K562 (cell line): ENCODE results near the gene GPR83. TPM values are rescaled to one million over a fixed set of nuclear protein-coding genes. Genes with fewer than 3 reads are reported as not detected.

ENCODE experiments used
- ATAC-seq: fragments of 200-7000 bp; cut with Tn5 transposase; 3 replicates; pipeline ENCODE4 v1.9.1; 2020; ENCODE audit warnings: moderate library complexity
- BruUV-seq: library from RNA; stranded (reverse); fragments of 400-500 nt; replicated peaks from 2 replicates; lab custom pipeline; 2021; lab: Mats Ljungman, UMichigan
- CTCF ChIA-PET: fragments of 300-600 bp; formaldehyde crosslinking; extraction: SDS; loops from one replicate; lab custom pipeline; 2021; ENCODE audit warnings: low intra/inter-chr PET ratio; lab: Yijun Ruan, JAX
- POLR2A ChIA-PET: fragments of 300-600, 350-650 bp; sonication (Branson Sonifier 250); formaldehyde crosslinking; extraction: SDS; loops from one replicate; lab custom pipeline; 2021; ENCODE audit warnings: antibody characterized with exemption, inconsistent platforms; lab: Yijun Ruan, JAX
- DNase-seq, 4 experiments: peaks; one replicate each; pipeline versions ENCODE4 v3.0.0 to v3.0.0-alpha.2; 2011 to 2018; ENCODE audit warnings: low spot score in 3 of 4, mixed read lengths in 3 of 4; ENCODE audit errors: extremely low read depth in 1 of 4
- FAIRE-seq: peaks from 2 replicates; lab custom pipeline; 2011; peaks lifted over from hg19 to GRCh38; lab: Jason Lieb, UNC
- H2AFZ ChIP-seq: 2 replicates; pipeline ENCODE4 v1.6.0; 2011; ENCODE audit warnings: low read depth, low read length, control low read depth, inconsistent platforms
- H3K27ac ChIP-seq: fragments of 200-600 bp; 3 replicates; pipeline ENCODE4 v1.8.0; 2011; ENCODE audit warnings: low read depth, mild to moderate bottlenecking, control low read depth, inconsistent platforms, low read length, moderate library complexity, mixed read lengths; ENCODE audit errors: extremely low read depth
- H3K27me3 ChIP-seq, 2 experiments: fragments of 300-600 bp in 1 of 2; 2 replicates in 1 of 2; 3 replicates in 1 of 2; pipeline versions ENCODE4 v1.6.0 to v1.8.0; 2011; ENCODE audit warnings: inconsistent platforms in 2 of 2, low read length in 2 of 2, mild to moderate bottlenecking in 1 of 2, mixed read lengths in 1 of 2, moderate library complexity in 1 of 2; ENCODE audit not compliant: control insufficient read depth in 2 of 2, insufficient read depth in 2 of 2
- H3K36me3 ChIP-seq: fragments of 300-600 bp; 3 replicates; pipeline ENCODE4 v1.8.0; 2011; ENCODE audit warnings: mild to moderate bottlenecking, low read length, inconsistent platforms; ENCODE audit not compliant: control insufficient read depth, insufficient read depth
- H3K4me1 ChIP-seq, 2 experiments: fragments of 200-600 bp in 1 of 2; replicated peaks in 1 of 2; 2 replicates in 1 of 2; 3 replicates in 1 of 2; pipeline versions ENCODE4 v1.5.1 to v1.8.0; 2011; ENCODE audit warnings: inconsistent platforms in 2 of 2, low read length in 2 of 2, mild to moderate bottlenecking in 1 of 2, mixed read lengths in 1 of 2, moderate library complexity in 1 of 2; ENCODE audit not compliant: control insufficient read depth in 2 of 2, insufficient read depth in 2 of 2
- H3K4me2 ChIP-seq: 2 replicates; pipeline ENCODE4 v1.6.1; 2011; ENCODE audit warnings: low read length, control low read depth, inconsistent platforms, mixed read lengths; ENCODE audit not compliant: insufficient read depth
- H3K4me3 ChIP-seq: fragments of 200-600 bp; sonication (generic), shearing (Covaris generic); 2 replicates; pipeline ENCODE4 v1.5.1; 2016; ENCODE audit warnings: control low read depth, inconsistent platforms
- H3K79me2 ChIP-seq: fragments of 200-600 bp; 3 replicates; pipeline ENCODE4 v1.8.0; 2011; ENCODE audit warnings: low read length, inconsistent platforms; ENCODE audit not compliant: control insufficient read depth, insufficient read depth
- H3K9ac ChIP-seq, 2 experiments: 2 replicates each; pipeline versions ENCODE4 v1.6.0 to v1.6.1; 2011; ENCODE audit warnings: low read depth in 2 of 2, low read length in 2 of 2, control low read depth in 1 of 2, inconsistent platforms in 1 of 2, mild to moderate bottlenecking in 1 of 2, mixed read lengths in 1 of 2; ENCODE audit not compliant: insufficient read depth in 1 of 2
- H3K9me1 ChIP-seq: one replicate; pipeline ENCODE4 v1.6.0; 2011; ENCODE audit warnings: inconsistent platforms, mild to moderate bottlenecking, low read length, moderate library complexity; ENCODE audit not compliant: control insufficient read depth, insufficient read depth
- H3K9me3 ChIP-seq: replicated peaks from 2 replicates; pipeline ENCODE4 v1.5.1; 2011; ENCODE audit warnings: low read depth, low read length, inconsistent platforms; ENCODE audit not compliant: control insufficient read depth, insufficient read depth
- H4K20me1 ChIP-seq: replicated peaks from 2 replicates; pipeline ENCODE4 v1.6.1; 2011; ENCODE audit warnings: low read length, inconsistent platforms, mixed read lengths; ENCODE audit not compliant: control insufficient read depth, insufficient read depth
- CTBP1 ChIP-seq: fragments of 450-650 bp; IDR thresholded peaks from 2 replicates; pipeline ENCODE4 v1.6.1; 2016; ENCODE audit warnings: borderline replicate concordance
- HDAC3 ChIP-seq: fragments of 450-650 bp; IDR thresholded peaks from 2 replicates; pipeline ENCODE4 v1.6.1; 2018; ENCODE audit warnings: borderline replicate concordance, mild to moderate bottlenecking, moderate library complexity; ENCODE audit not compliant: partially characterized antibody
- KAT8 ChIP-seq: fragments of 450-650 bp; IDR thresholded peaks from 2 replicates; pipeline ENCODE4 v1.6.1; 2016; ENCODE audit warnings: low read depth, mild to moderate bottlenecking
- KLF13 ChIP-seq: fragments of 450-650 bp; IDR thresholded peaks from 2 replicates; pipeline ENCODE4 v1.6.1; 2016; ENCODE audit warnings: missing genetic modification characterization, low read depth, mild to moderate bottlenecking, missing compliant biosample characterization, moderate library complexity, borderline replicate concordance
- NCOA4 ChIP-seq: fragments of 450-650 bp; IDR thresholded peaks from 2 replicates; pipeline ENCODE4 v1.6.1; 2018; ENCODE audit warnings: mild to moderate bottlenecking; ENCODE audit not compliant: partially characterized antibody
- PHB ChIP-seq: fragments of 250-450 bp; sonication (Bioruptor Pico); IDR thresholded peaks from 2 replicates; pipeline ENCODE4 v1.5.0; 2021
- ZNF124 ChIP-seq: sonication (generic); formaldehyde crosslinking; IDR thresholded peaks from 2 replicates; pipeline ENCODE4 v1.8.1; 2022; ENCODE audit warnings: missing genetic modification reagents
- ZSCAN29 ChIP-seq: fragments of 450-650 bp; IDR thresholded peaks from 2 replicates; pipeline ENCODE4 v1.6.1; 2017
- in situ Hi-C: fragments of 300-500 bp; cut with MboI; formaldehyde crosslinking; loops from 4 replicates; pipeline ENCODE4 v1.15.0; 2018; ENCODE audit warnings: inconsistent platforms, mixed read lengths
- intact Hi-C: fragments of 100-400 bp; cut with micrococcal nuclease; formaldehyde crosslinking; loops from 2 replicates; pipeline ENCODE4 v1.14.2; 2022
- polyA plus RNA-seq, 8 experiments: library from polyadenylated mRNA; depleted of rRNA in 4 of 8; stranded (reverse) in 5 of 8; unstranded in 3 of 8; fragments of >200 nt; fragmentation: Nextera tagmentation in 2 of 8; fragmentation: Illumina TruSeq in 1 of 8; extraction: Ambion mirVana in 2 of 8; extraction: Trizol in 1 of 8; gene quantifications; 2 replicates each; pipeline versions ENCODE4 v1.2.1 to v1.2.3, GENCODE V29; 2011 to 2014; ENCODE audit warnings: inconsistent platforms in 1 of 8, missing spikeins in 1 of 8
- total RNA-seq, 7 experiments: library from RNA; depleted of rRNA in 6 of 7; stranded (reverse); fragments of >200 nt in 6 of 7; fragmentation: Illumina TruSeq in 2 of 7; extraction: Trizol in 2 of 7; gene quantifications; 2 replicates each; pipeline versions ENCODE4 v1.2.1 to v1.2.3, GENCODE V29; 2011 to 2021; ENCODE audit warnings: low replicate concordance in 1 of 7
- TF ChIP-seq, protein P1 (sequence below): fragments of 250-450 bp; sonication (Bioruptor Pico); IDR thresholded peaks from 2 replicates; pipeline ENCODE4 v1.8.0; 2021; ENCODE audit warnings: moderate library complexity, mild to moderate bottlenecking, inconsistent platforms

Gene GPR83
- total and polyA plus RNA-seq, 9 of the 15 experiments (the other 6 are each of a cell fraction or from before 2014, with no cell fraction given) = 0.03 to 0.13 (median 0.08) TPM; not detected in 2

DNA sequence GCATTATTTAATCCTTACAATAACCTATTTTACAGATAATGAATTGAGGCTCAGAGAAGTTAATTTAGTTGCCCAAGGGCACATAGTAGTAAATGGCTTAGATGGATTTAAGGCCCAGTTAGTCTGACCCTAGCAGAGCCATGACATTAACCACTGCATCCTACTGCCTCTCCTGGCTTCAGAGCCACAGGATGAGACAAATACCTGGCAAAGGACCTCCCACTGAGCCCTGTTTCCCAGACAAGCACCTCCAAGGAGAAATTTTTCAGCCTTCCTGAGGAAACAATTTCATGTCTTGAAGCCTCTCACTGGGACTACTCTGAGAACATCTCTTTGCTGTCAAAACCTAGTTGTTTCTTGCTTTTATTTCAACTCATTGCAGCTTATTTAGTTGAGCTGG is 68.4 kb downstream of the GPR83 start:
- H3K27me3 ChIP-seq = peaks cover 7% of the 10 kb centered on the region in 2 experiments; a peak in 4 of 5 replicates
- ATAC-seq (no peak), DNase-seq (no peak), FAIRE-seq (no peak)
- no peak overlapping the region for H3K4me2 ChIP-seq
- ChIA-PET POLR2A (interaction anchor here (0.6 kb wide), 1 partner anchor 94 kb away, joined by 3 read pairs; no protein-coding TSS in a partner anchor), CTCF (no interaction called here)
- intact Hi-C loops (no loop called here), in situ Hi-C loops (no loop called here)
- TF ChIP-seq NCOA4 = no peak
- no peak for TF ChIP-seq ZNF124 (CRISPR knock-in tag)
- no peak for TF ChIP-seq HDAC3
- no peak for TF ChIP-seq KLF13 (tag)
- no peak for TF ChIP-seq CTBP1
- TF ChIP-seq ZSCAN29 = no peak
- no peak for TF ChIP-seq PHB
- no peak for TF ChIP-seq KAT8
- TF ChIP-seq, protein P1, sequence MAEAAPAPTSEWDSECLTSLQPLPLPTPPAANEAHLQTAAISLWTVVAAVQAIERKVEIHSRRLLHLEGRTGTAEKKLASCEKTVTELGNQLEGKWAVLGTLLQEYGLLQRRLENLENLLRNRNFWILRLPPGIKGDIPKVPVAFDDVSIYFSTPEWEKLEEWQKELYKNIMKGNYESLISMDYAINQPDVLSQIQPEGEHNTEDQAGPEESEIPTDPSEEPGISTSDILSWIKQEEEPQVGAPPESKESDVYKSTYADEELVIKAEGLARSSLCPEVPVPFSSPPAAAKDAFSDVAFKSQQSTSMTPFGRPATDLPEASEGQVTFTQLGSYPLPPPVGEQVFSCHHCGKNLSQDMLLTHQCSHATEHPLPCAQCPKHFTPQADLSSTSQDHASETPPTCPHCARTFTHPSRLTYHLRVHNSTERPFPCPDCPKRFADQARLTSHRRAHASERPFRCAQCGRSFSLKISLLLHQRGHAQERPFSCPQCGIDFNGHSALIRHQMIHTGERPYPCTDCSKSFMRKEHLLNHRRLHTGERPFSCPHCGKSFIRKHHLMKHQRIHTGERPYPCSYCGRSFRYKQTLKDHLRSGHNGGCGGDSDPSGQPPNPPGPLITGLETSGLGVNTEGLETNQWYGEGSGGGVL (CRISPR knock-in tag) = no peak
- H3K4me1 ChIP-seq = no peaks in the 10 kb centered on the region
- H3K4me3 ChIP-seq = no peak overlapping the region
- no peak overlapping the region for H3K27ac ChIP-seq
- H2AFZ ChIP-seq = no peak overlapping the region
- no TSS peak for BruUV-seq
- no peaks in the 10 kb centered on the region for H3K9me3 ChIP-seq
- H3K9me1 ChIP-seq = no peaks in the 10 kb centered on the region
- no peaks in the 10 kb centered on the region for H3K36me3 ChIP-seq
- no peaks in the 10 kb centered on the region for H3K79me2 ChIP-seq
- H4K20me1 ChIP-seq = no peaks in the 10 kb centered on the region
- H3K9ac ChIP-seq = no peak overlapping the region
